ENCODE results near the gene SCIN. TPM values are rescaled to one million over a fixed set of nuclear protein-coding genes. Genes with fewer than 3 reads are reported as not detected.

The SCIN gene
- total RNA-seq, 1 donor, result 4.3 TPM

GRCh38 chr7:12569673-12570072 is 847 bp upstream of the SCIN start:
- no peak for TF ChIP-seq CTCF (IDR thresholded peaks at IDR 0.05; ENCODE audit: insufficient read depth, low read depth, low read length)
- DNase-seq (ENCODE audit: low read depth), result no peak

GRCh38 chr7:12570168-12570533 is 369 bp upstream of the SCIN start:
- no peak for TF ChIP-seq CTCF (IDR thresholded peaks at IDR 0.05; ENCODE audit: insufficient read depth, low read depth, low read length)
- H3K4me3 ChIP-seq (ENCODE audit: low read depth, low read length), result peak overlapping the region; percentile 40
- DNase-seq (ENCODE audit: low read depth), result no peak

More at GRCh38 chr7:12569673-12570072, 847 bp upstream of the SCIN start:
- no peak overlapping the region for H3K4me3 ChIP-seq (ENCODE audit: low read depth, low read length)

- DNase-seq (ENCODE audit: low read depth), result no peak
- H3K4me3 ChIP-seq (ENCODE audit: low read depth, low read length), result no peak overlapping the region
- TF ChIP-seq CTCF (IDR thresholded peaks at IDR 0.05; ENCODE audit: insufficient read depth, low read depth, low read length), result no peak
Measured at GRCh38 chr7:12571691-12572090, 1.2 kb downstream of the SCIN start.

- DNase-seq (ENCODE audit: low read depth), result no peak
- H3K4me3 ChIP-seq (ENCODE audit: low read depth, low read length), result no peak overlapping the region
- no peak for TF ChIP-seq CTCF (IDR thresholded peaks at IDR 0.05; ENCODE audit: insufficient read depth, low read depth, low read length)
Measured at GRCh38 chr7:12572941-12573575, 2.5 kb downstream of the SCIN start.

GRCh38 chr7:12573885-12574284 is 3.4 kb downstream of the SCIN start:
- no peak for DNase-seq (ENCODE audit: low read depth)
- no peak for TF ChIP-seq CTCF (IDR thresholded peaks at IDR 0.05; ENCODE audit: insufficient read depth, low read depth, low read length)
- no peak overlapping the region for H3K4me3 ChIP-seq (ENCODE audit: low read depth, low read length)

- no peak for DNase-seq (ENCODE audit: low read depth)
- TF ChIP-seq CTCF (IDR thresholded peaks at IDR 0.05; ENCODE audit: insufficient read depth, low read depth, low read length), result no peak
- no peak overlapping the region for H3K4me3 ChIP-seq (ENCODE audit: low read depth, low read length)
Measured at GRCh38 chr7:12578930-12579640, 8.6 kb downstream of the SCIN start.
